Stimulated activated naive CD4-positive, alpha-beta T cell treated with Interleukin-2 at 50 U/mL for 16 hours (primary cell): ENCODE measurements around the gene GPANK1.

Source experiments
- DNase-seq: peaks from one replicate; lab custom pipeline; 2025; lab: John Stamatoyannopoulos, UW

The GPANK1 gene

DNA sequence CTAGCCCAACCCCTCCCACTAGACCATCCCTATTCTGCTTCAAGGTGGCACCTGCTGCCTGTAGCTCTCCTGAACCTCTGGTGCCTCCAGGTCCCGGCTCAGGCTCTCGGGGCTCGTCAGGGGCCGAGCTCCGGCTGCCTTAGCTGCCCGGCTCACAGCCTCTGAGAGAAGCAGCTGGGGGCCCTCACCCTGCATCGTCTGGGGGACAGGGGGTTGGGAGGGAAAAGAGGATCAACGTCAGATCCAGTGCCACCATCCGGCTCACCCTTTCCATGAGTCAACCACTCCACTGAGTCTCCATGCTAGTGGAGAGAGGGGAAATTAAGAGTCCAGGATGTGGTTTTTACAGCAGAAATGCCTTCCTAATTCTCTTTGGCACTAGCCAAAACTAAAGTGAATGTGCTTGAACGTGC, 25.3 kb downstream of the GPANK1 start:
- DNase-seq = no peak

DNA sequence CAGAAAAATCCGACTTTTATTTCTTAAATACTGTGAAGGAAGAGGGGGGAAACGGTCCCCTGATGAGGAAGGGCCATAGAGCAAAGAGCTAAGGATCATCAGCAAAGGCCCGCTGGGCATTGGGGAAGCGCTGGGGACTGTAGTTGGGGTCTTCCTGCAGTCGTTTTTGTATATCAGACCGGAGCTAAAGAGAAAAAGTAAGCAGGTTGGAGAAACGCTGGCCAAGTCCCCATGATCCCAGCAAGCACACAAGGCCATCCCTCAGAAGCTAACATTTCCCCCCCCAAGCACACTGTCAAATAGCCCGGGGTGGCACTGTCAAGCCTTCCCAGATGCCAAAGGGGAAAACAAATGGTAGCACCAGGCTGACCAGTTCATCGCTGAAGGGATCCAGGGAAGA, 25.8 kb downstream of the GPANK1 start:
- DNase-seq = no peak

DNA sequence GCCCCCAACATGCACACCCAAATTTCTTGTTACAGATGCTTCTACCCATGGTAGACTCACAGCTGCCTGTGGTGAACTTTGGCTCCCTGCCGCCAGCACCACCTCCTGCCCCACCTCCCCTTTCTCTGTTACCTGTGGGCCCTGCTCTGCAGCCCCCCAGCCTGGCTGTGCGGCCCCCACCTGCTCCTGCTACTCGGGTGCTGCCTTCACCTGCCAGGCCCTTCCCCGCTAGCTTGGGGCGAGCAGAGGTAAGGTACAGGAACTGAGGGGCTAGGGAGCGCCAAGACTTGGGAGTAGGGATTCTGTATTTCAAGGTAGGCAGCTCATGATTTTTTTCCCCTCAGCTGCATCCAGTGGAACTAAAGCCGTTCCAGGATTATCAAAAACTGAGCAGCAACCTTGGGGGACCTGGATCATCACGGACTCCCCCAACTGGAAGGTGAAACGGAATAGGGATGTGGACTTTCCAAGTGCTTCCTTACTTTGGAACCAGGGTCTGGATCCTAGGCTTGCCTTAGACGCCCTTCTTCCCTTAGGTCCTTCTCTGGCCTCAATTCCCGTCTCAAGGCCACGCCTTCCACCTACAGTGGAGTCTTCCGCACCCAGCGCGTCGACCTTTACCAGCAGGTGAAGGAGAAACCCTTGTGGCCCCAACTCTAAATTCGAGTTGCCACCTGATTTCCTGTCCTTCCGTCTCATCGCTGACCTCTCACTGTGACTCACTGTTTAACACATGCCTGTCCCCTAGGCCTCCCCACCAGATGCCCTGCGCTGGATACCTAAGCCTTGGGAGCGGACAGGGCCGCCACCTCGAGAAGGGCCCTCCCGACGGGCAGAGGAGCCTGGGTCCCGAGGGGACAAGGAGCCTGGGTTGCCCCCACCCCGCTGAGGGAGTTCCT, 27.9 kb downstream of the GPANK1 start:
- DNase-seq = no peak

DNA sequence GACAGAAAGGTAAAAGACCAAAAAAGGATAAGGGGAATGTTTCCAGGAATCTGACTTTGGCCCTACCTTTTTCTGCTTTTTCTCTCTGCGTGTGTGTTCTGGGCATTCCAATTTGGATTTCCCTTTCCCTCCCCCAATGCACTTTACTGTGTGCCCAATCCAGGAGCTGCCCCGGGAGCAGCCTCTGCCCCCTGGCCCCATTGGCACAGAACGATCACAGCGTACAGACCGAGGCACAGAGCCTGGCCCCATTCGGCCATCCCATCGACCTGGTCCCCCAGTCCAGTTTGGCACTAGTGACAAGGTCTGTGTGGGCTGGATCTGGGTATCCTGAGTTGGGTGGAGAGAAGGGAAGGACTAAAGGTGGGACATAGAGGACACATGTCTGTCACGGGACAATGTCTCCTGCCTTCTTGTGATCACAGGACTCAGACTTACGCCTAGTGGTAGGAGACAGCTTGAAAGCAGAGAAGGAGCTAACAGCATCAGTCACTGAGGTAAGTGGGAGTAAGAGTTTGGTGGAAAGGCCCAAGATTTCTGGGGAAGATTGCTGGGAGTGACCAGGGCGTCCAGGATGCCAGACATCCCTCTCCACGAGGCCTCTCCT, 29.7 kb downstream of the GPANK1 start:
- no peak for DNase-seq

DNA sequence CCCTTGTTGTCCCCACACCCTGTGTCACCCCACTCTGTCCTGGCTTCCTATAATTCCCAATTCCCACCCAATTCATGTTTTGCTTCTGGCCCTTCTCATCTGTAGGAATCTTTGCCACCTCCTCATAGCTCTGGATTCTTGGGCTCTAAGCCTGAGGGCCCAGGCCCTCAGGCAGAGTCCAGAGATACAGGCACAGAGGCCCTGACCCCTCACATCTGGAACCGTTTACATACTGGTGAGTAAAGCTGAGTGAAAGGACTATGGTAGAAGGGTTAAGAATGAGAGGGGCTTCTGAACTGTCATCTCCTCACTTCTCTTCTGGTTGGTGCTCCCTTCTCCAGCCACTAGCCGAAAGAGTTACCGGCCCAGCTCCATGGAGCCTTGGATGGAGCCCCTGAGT, 30.7 kb downstream of the GPANK1 start:
- no peak for DNase-seq

DNA sequence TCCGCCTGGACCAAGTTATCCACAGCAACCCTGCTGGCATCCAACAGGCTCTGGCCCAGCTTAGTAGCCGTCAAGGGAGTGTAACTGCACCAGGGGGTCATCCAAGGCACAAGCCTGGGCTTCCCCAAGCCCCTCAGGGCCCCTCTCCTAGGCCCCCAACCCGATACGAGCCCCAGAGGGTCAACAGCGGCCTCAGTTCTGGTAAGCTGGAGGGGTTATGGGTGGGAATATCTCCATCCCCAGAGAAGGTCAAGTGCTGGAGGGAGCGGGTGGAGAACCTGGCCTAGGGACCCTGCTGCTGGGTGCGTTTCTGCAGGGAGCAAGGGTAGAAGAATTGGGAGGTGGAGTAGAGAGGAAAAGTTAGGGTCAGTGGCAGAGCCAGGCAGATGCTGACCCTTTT, 31.4 kb downstream of the GPANK1 start:
- no peak for DNase-seq

DNA sequence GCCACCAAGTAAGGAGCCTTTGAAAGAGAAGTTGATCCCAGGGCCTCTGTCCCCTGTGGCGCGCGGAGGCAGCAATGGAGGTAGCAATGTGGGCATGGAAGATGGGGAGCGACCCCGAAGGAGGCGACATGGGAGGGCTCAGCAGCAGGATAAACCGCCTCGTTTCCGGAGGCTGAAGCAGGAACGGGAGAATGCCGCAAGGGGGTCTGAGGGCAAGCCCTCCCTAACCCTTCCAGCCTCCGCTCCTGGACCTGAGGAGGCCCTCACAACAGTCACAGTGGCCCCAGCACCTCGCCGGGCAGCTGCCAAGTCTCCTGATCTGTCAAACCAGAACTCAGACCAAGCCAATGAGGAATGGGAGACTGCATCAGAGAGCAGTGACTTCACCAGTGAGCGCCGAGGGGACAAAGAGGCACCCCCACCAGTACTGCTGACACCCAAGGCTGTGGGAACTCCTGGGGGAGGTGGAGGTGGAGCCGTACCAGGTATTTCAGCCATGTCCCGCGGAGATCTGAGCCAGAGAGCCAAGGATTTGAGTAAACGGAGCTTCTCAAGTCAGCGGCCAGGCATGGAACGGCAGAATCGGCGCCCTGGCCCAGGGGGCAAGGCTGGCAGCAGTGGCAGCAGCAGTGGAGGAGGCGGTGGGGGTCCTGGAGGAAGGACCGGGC, 32.4 kb downstream of the GPANK1 start:
- DNase-seq = no peak

DNA sequence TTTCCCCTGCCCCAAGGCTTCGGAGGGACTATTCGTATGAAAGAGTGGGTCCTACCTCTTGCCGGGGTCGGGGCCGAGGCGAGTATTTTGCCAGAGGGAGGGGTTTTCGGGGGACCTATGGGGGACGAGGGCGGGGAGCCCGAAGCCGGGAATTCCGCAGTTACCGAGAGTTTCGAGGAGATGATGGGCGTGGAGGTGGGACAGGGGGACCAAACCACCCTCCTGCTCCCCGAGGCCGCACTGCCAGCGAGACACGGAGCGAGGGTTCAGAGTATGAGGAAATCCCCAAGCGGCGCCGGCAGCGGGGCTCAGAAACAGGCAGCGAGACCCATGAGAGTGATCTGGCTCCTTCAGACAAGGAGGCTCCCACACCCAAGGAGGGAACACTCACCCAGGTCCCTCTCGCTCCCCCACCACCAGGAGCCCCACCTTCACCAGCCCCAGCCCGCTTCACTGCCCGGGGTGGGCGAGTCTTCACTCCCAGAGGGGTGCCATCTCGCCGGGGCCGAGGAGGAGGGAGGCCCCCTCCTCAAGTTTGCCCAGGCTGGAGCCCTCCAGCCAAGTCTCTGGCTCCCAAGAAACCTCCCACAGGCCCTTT, 33.0 kb downstream of the GPANK1 start:
- no peak for DNase-seq

DNA sequence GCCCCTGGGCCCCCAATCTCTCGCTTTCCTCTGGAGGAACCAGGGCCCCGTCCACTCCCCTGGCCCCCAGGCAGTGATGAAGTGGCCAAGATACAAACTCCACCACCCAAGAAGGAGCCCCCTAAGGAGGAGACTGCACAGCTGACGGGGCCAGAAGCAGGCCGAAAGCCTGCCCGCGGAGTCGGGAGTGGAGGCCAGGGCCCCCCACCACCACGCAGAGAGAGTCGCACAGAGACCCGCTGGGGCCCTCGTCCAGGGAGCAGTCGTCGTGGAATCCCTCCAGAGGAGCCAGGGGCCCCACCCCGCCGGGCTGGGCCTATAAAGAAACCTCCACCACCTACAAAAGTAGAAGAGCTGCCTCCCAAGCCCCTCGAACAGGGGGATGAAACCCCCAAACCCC, 33.6 kb downstream of the GPANK1 start:
- no peak for DNase-seq

DNA sequence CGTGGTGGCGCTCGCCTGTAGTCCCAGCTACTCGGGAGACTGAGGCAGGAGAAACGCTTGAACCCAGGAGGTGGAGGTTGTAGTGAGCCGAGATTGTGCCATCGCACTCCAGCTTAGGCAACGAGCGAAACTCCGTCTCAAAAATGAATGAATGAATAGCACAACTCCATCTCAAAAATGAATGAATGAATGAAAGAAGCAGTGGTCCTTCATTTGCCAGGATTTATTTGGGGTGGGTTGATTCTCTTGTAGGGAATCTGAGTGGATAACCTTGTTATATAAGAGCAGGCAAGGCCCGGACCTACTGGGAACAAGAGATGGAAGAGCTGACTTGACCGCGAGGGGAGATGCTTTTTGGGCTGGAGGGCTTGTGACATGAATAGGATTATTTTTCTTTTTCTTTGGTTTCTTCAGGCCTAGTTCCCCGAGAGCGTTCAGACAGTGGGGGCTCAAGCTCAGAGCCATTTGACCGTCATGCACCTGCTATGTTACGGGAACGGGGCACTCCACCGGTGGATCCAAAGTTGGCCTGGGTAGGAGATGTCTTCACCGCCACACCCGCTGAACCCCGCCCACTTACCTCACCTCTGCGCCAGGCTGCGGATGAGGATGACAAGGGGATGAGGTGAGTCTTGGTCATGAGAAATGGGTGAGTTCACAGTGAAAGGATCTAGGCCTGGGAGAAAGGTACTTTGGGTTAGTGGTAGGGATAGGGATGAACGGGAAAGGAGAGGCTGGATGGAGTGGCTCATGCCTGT, 34.4 kb downstream of the GPANK1 start:
- no peak for DNase-seq

DNA sequence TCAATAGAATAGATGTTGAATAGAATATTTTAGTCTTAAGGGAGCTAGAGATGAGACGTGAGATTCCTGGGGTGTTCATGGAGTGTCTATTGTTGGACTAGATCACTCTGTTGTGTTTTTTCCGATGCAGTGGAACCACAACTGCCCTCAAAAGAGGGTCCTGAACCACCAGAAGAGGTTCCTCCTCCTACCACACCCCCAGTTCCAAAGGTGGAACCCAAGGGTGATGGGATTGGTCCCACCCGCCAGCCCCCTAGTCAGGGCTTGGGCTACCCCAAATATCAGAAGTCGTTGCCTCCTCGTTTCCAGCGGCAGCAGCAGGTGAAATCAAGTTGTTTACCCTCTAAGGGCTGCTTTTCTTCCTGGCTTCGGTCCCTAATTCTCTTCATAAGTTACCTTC, 35.8 kb downstream of the GPANK1 start:
- no peak for DNase-seq

DNA sequence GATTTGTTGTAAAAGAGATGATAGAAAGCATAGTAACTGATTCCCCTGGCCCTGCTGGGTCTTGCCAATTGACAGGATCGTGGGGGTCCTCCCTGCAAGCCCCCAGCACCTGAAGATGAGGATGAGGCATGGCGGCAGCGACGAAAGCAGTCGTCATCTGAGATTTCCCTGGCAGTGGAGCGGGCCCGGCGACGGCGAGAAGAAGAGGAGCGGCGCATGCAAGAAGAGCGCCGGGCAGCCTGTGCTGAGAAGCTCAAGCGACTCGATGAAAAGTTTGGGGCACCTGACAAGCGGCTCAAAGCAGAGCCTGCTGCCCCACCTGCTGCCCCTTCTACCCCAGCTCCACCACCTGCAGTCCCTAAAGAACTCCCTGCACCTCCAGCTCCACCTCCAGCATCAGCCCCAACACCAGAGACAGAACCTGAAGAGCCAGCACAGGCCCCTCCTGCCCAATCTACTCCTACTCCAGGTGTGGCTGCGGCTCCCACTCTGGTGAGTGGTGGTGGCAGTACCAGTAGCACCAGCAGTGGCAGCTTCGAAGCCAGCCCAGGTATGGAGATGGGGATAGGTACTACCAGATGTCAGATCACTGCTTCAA, 37.0 kb downstream of the GPANK1 start:
- no peak for DNase-seq

DNA sequence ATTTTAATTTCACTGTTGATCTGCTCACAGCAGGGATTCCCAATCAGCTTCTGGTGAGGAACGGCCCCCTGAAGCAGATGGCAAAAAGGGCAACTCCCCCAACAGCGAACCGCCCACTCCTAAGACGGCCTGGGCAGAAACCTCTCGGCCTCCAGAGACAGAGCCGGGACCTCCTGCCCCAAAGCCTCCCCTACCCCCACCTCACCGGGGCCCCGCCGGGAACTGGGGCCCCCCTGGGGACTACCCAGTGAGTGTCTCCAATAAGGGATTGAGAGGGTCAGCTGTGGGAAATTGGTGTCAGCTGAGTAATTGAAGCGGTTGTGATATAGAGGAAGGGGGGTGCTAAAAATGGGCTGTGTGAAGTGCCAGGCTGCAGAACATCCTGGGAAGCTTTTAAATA, 37.8 kb downstream of the GPANK1 start:
- DNase-seq = no peak

DNA sequence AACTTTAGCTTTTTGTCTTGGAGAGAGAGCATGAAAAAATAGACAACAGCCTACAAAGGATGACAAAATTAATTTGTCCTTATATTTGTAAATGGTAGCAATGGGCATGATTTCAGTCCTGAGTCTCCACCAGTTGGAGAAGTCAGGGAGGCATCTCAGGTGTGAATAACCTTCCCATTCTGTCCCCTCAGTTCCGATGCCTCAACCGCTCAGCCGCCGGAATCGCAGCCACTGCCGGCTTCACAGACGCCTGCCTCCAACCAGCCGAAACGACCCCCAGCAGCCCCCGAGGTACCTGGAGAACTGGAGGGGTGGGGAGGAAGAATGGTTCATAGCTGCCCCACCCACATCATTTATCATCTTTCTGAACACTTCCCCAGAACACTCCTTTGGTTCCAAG, 40.7 kb downstream of the GPANK1 start:
- no peak for DNase-seq

DNA sequence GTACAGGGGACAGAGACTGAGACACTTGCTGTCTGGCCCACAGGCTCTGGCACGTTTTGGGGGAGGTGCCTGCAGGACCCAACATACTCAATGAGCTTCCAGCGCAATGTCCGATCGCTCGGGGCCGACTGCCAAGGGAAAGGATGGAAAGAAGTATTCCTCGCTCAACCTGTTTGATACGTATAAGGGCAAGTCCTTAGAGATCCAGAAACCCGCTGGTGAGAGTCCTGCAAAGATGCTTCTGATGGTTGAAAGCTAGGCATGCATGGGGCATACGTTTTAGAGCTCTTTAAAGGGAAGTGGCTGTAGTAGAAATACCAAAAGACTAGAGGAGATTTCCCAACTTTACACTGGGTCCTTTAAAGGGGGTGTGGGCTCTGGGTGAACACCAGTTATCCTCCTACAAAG, 42.1 kb downstream of the GPANK1 start:
- DNase-seq = no peak

DNA sequence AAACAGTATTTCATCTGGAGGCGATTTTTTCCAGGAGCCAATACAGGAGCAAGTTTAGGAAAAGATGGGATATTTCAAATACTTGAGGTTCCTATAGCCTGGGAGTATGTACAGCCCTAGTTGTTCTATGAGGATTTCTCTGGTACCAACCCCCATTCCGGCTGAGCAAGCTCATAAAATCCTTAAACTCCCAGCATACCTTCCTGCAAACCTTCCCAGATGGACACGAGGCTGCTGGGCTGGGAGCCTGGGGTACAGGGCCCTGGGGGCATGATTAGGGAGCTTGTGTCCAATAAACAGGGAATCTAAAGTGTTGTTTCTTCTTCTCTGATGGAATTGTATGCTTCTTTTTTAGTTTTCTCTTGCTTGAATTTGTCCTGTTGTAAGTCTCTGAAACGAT, 42.8 kb downstream of the GPANK1 start:
- DNase-seq = no peak

DNA sequence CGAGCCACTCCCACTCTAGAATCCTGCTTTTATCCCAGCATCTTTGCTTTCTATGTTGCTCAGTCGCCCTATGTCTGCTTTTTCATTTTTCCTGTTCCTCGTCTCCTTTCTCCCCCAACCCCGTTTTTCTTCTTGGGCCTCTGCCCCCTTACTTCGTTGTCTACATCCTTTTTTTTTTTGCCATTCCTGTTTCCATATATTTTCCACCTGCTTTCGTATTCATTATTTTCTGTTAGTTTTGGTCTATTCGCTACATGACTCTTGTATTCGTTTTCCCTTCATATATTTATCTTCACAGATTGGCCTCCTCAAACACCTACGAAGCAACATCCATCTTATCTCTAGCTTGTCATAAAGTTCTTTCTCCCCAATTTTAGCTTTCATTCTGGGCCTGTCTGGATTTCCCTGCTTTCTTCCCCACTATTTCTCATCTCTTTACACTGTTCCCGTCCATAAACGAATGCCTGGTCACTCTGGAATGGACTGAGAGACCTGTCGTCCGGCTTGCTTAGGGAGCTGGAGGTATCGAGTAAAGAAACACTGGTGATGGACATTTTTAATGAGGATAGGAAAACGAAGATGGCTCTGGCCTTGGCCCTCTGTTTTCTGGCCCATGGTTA, 43.4 kb downstream of the GPANK1 start:
- DNase-seq = no peak

DNA sequence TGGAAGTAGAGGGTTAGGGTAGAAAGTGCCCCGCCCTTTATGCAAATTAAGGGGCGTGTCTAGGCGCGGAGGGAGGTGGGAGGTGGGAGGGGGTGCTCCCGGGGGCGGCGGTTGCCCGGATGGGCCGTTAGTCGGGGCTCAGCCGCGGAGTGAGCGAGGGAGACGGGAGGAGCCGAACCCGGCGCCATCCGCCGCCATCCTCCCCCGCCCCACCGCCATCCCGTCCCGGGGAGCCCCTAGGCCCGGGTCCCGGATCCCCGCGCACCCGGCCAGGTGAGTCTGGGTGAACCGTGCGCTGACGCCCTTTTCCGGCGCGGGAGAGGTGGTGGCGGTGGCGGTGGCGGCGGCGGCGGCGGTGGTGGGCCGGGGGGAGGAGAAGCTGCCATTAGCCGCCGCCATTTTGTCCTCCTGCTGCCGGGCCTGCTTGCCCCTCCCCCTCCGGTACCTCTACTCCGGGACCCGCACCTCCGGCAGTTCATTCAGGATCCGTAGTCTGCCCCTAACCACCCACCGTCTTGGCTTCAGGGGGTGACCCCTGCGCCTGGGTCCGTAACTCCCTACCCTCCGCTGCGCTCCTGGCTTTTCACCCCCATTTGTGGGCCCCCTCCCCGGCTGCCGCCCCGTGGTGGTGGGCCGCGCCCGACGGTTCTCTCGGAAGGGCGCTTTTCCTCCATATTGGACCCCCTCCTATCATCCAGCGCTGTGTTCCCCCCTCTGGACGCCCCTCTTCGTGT, 44.0 kb downstream of the GPANK1 start, which contains the start of gene PRRC2A:
Gene PRRC2A (plus strand): TSS at position 130 of the 734 bp plus-strand sequence. CDS start 2,075 bp downstream, outside the sequence.
- peak; percentile 99 for DNase-seq

DNA sequence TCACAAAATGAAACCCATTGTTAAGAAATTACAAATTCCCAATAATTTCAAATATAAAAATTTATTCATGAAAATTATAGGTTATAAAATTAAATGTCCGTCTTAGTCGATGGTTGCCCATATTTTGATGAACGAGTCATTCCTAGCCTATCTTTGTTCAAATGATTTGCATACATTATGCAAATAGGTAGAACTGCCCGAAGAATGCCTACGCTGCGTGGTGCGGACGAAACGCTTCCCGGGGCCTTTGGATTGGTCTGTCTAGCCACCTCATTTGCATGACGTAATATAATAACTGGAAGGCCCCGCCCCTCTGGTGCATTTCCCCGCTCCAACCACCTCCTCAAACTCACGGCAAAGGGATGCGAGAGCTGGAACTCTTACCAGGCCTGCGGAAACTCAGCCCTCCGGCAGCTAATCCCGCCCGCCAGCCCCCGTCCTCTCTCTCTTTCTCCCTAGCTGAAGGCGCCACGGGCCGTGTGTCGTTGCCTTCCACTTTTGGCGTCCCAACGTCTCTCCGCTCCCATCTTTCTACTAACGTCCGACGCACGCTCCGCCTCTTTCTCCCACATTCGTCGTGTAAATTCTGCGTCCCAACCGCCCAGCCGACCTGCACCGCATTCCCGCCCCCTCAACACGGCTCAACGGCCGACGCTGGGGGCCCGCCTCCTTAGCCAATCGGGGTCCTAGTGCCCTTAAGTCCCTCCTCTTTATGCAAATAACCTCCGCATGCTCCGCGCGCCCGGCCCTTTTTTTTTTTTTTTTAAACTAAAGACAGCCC, 44.8 kb downstream of the GPANK1 start:
- DNase-seq = peak; percentile 99
